HCT116 (cell line): ENCODE data around the gene DBP. TPM values are rescaled to one million over a fixed set of nuclear protein-coding genes. Genes with fewer than 3 reads are reported as not detected.

Experiments
- ATAC-seq: fragments of 200-7000 bp; cut with Tn5 transposase; 2 replicates; pipeline ENCODE4 v1.9.1; 2020; ENCODE audit warnings: mild to moderate bottlenecking, moderate library complexity
- BruUV-seq: library from RNA; stranded (reverse); fragments of 400-500 nt; replicated peaks from 2 replicates; lab custom pipeline; 2021; lab: Mats Ljungman, UMichigan
- CTCF ChIA-PET: fragments of 300-600 bp; sonication (Branson Sonifier 250); formaldehyde crosslinking; loops from one replicate; lab custom pipeline; 2021; ENCODE audit warnings: antibody characterized with exemption; lab: Charles Lee
- POLR2A ChIA-PET: fragments of 300-600, 350-600 bp; sonication (Branson Sonifier 250); formaldehyde crosslinking; loops from one replicate; lab custom pipeline; 2021; ENCODE audit warnings: antibody characterized with exemption; lab: Charles Lee
- RAD21 ChIA-PET, 2 experiments: fragments of 300-600 bp; sonication (Branson Sonifier 250); formaldehyde crosslinking; loops; one replicate each; lab custom pipeline; 2023; ENCODE audit warnings: low total read pairs in 2 of 2; ENCODE audit not compliant: uncharacterized antibody in 2 of 2, unreplicated experiment in 2 of 2, low non-redundant PET in 1 of 2; lab: Charles Lee
- DNase-seq: peaks from one replicate; pipeline ENCODE4 v3.0.0-alpha.2; 2010; ENCODE audit warnings: low read depth, low spot score
- H2AFZ ChIP-seq: fragments of 200-600 bp; shearing (Covaris generic), sonication (generic); 2 replicates; pipeline ENCODE4 v1.6.1; 2017; ENCODE audit warnings: low read depth, mixed run types, mixed read lengths, antibody characterized with exemption, low read length; ENCODE audit not compliant: poor library complexity, severe bottlenecking
- H3K27ac ChIP-seq: 2 replicates; pipeline ENCODE4 v1.5.1; 2012; ENCODE audit warnings: low read depth, low read length
- H3K27me3 ChIP-seq: fragments of 200-600 bp; sonication (generic); 2 replicates; pipeline ENCODE4 v1.6.1; 2016; ENCODE audit warnings: mixed run types, low read length, mixed read lengths; ENCODE audit not compliant: insufficient read depth
- H3K36me3 ChIP-seq, 2 experiments: fragments of 200-500 bp in 1 of 2; fragments of 200-600 bp in 1 of 2; sonication (Bioruptor generic) in 1 of 2; sonication (generic) in 1 of 2; 2 replicates each; pipeline versions ENCODE4 v1.5.1 to v1.6.1; 2014 to 2016; ENCODE audit warnings: low read length in 2 of 2, inconsistent platforms in 1 of 2, mixed read lengths in 1 of 2, mixed run types in 1 of 2; ENCODE audit not compliant: insufficient read depth in 2 of 2, control insufficient read depth in 1 of 2
- H3K4me1 ChIP-seq, 2 experiments: fragments of 200-600 bp in 1 of 2; sonication (generic) in 1 of 2; 2 replicates each; pipeline versions ENCODE4 v1.5.1 to v1.6.1; 2012 to 2017; ENCODE audit warnings: low read length in 2 of 2, inconsistent platforms in 1 of 2, mild to moderate bottlenecking in 1 of 2, mixed read lengths in 1 of 2, mixed run types in 1 of 2, moderate library complexity in 1 of 2; ENCODE audit not compliant: insufficient read depth in 2 of 2, control insufficient read depth in 1 of 2
- H3K4me2 ChIP-seq: fragments of 200-600 bp; sonication (generic); 2 replicates; pipeline ENCODE4 v1.6.1; 2017; ENCODE audit warnings: mixed run types, low read length, mixed read lengths
- H3K4me3 ChIP-seq, 2 experiments: fragments of 200-600 bp in 1 of 2; sonication (generic) in 1 of 2; replicated peaks in 1 of 2; 2 replicates each; pipeline ENCODE4 v1.5.1; 2011 to 2016; ENCODE audit warnings: low read length in 2 of 2, control low read depth in 1 of 2, low read depth in 1 of 2, mild to moderate bottlenecking in 1 of 2, mixed read lengths in 1 of 2, mixed run types in 1 of 2
- H3K79me2 ChIP-seq: fragments of 200-600 bp; sonication (generic); 2 replicates; pipeline ENCODE4 v1.6.1; 2017; ENCODE audit warnings: mild to moderate bottlenecking, mixed run types, low read length, moderate library complexity, mixed read lengths; ENCODE audit not compliant: insufficient read depth
- H3K9ac ChIP-seq: fragments of 200-600 bp; sonication (generic); 2 replicates; pipeline ENCODE4 v1.6.1; 2016; ENCODE audit warnings: low read length, mixed read lengths
- H3K9me2 ChIP-seq: fragments of 200-600 bp; sonication (generic), shearing (Covaris generic); 2 replicates; pipeline ENCODE4 v1.6.1; 2017; ENCODE audit warnings: mixed run types, mild to moderate bottlenecking, moderate library complexity; ENCODE audit not compliant: insufficient read depth
- H3K9me3 ChIP-seq, 2 experiments: fragments of 200-500 bp in 1 of 2; fragments of 200-600 bp in 1 of 2; sonication (Bioruptor generic) in 1 of 2; sonication (generic) in 1 of 2; 2 replicates each; pipeline ENCODE4 v1.6.1; 2014 to 2017; ENCODE audit warnings: low read length in 2 of 2, mixed read lengths in 2 of 2, inconsistent platforms in 1 of 2, low read depth in 1 of 2, mild to moderate bottlenecking in 1 of 2, mixed run types in 1 of 2, moderate library complexity in 1 of 2; ENCODE audit not compliant: control insufficient read depth in 1 of 2, insufficient read depth in 1 of 2
- H4K20me1 ChIP-seq: fragments of 200-600 bp; sonication (generic), shearing (Covaris generic); 2 replicates; pipeline ENCODE4 v1.6.1; 2017; ENCODE audit warnings: mixed run types, mild to moderate bottlenecking, moderate library complexity; ENCODE audit not compliant: insufficient read depth
- EGR1 ChIP-seq: IDR thresholded peaks from 2 replicates; pipeline ENCODE4 v1.6.1; 2012; ENCODE audit warnings: low read depth
- POLR2A ChIP-seq: IDR thresholded peaks from 2 replicates; pipeline ENCODE4 v1.7.0; 2011; ENCODE audit warnings: borderline replicate concordance; ENCODE audit not compliant: insufficient read depth, insufficient read length; ENCODE audit errors: extremely low read depth
- POLR2AphosphoS5 ChIP-seq: IDR thresholded peaks from 2 replicates; pipeline ENCODE4 v1.6.1; 2011; ENCODE audit warnings: mild to moderate bottlenecking, low read depth, low read length, moderate library complexity
- SIN3A ChIP-seq: IDR thresholded peaks from 2 replicates; pipeline ENCODE4 v1.6.1; 2012; ENCODE audit warnings: low read depth
- intact Hi-C: fragments of 100-400 bp; cut with micrococcal nuclease; formaldehyde crosslinking; loops from 2 replicates; pipeline ENCODE4 v1.10.0; 2022
- total RNA-seq: library from RNA; stranded (reverse); gene quantifications from one replicate; pipeline ENCODE4 v1.2.1, GENCODE V29; 2021; ENCODE audit not compliant: unreplicated experiment
- TF ChIP-seq, protein P1 (sequence below): IDR thresholded peaks from 2 replicates; pipeline ENCODE4 v1.6.1; 2011; ENCODE audit warnings: mild to moderate bottlenecking, low read length, moderate library complexity; ENCODE audit not compliant: insufficient replicate concordance; ENCODE audit errors: extremely low read depth

DBP gene
- total RNA-seq, 1 experiment from 2014 or later, result 45.9 TPM

DNA sequence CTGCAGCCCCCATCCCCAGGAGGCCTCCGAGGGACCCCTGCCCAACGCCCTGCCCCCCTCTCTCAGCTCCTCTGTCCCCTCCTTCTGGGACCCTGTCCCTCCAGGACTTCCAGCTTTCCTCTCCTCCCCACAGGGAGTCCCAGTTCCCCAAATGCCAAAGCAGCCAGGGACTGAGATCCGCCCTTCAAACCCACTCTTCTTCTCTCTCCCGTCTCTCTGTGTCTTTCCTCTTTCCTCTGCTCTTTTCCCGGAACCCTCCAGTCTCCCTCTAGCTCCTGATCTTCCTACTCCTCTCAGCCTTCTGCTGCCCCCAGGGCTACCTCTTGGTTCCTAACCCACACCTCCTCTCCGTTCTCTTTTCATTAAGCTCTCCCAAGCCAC is 8.4 kb upstream of the DBP start:
- intact Hi-C loops, result no loop called here
- TF ChIP-seq, protein P1, sequence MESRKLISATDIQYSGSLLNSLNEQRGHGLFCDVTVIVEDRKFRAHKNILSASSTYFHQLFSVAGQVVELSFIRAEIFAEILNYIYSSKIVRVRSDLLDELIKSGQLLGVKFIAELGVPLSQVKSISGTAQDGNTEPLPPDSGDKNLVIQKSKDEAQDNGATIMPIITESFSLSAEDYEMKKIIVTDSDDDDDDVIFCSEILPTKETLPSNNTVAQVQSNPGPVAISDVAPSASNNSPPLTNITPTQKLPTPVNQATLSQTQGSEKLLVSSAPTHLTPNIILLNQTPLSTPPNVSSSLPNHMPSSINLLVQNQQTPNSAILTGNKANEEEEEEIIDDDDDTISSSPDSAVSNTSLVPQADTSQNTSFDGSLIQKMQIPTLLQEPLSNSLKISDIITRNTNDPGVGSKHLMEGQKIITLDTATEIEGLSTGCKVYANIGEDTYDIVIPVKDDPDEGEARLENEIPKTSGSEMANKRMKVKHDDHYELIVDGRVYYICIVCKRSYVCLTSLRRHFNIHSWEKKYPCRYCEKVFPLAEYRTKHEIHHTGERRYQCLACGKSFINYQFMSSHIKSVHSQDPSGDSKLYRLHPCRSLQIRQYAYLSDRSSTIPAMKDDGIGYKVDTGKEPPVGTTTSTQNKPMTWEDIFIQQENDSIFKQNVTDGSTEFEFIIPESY, result no peak
- H3K27me3 ChIP-seq, result no peaks in the 10 kb centered on the region
- CTCF ChIA-PET, result interaction anchor here (0.7 to 2.4 kb wide), 17 partner anchors 8 to 325 kb away, joined by 3 to 14 read pairs (median 4); partner anchors contain the start of genes FUT2, RPL18 and SPHK2
- peak overlapping the region; percentile 56 for H3K9ac ChIP-seq
- peak overlapping the region; percentile 55 to 58 for H3K4me3 ChIP-seq
- H3K4me1 ChIP-seq, result peaks cover 19 to 49% of the 10 kb centered on the region in 2 experiments
- no peaks in the 10 kb centered on the region for H3K9me3 ChIP-seq
- H2AFZ ChIP-seq, result no peak overlapping the region
- TSS peak; percentile 92 for BruUV-seq
- no peaks in the 10 kb centered on the region for H3K79me2 ChIP-seq
- no peak for DNase-seq
- POLR2A ChIA-PET, result interaction anchor here (0.5 to 2.5 kb wide), 18 partner anchors 8 to 995 kb away, joined by 3 to 27 read pairs (median 4); partner anchors contain the start of genes DBP, FGF21, FUT2 and PPP1R15A
- no peaks in the 10 kb centered on the region for H3K9me2 ChIP-seq
- no peaks in the 10 kb centered on the region for H3K36me3 ChIP-seq
- H4K20me1 ChIP-seq, result no peaks in the 10 kb centered on the region
- ATAC-seq, result 0 out of 2 replicates have a peak, but pooled peaks have one; percentile 1
- RAD21 ChIA-PET, result interaction anchor here (0.9 to 1.4 kb wide), 4 partner anchors 30 to 197 kb away, joined by 3 to 5 read pairs (median 3); no protein-coding TSS in a partner anchor
- H3K4me2 ChIP-seq, result peak overlapping the region; percentile 85
- peak overlapping the region; percentile 83 for H3K27ac ChIP-seq

DNA sequence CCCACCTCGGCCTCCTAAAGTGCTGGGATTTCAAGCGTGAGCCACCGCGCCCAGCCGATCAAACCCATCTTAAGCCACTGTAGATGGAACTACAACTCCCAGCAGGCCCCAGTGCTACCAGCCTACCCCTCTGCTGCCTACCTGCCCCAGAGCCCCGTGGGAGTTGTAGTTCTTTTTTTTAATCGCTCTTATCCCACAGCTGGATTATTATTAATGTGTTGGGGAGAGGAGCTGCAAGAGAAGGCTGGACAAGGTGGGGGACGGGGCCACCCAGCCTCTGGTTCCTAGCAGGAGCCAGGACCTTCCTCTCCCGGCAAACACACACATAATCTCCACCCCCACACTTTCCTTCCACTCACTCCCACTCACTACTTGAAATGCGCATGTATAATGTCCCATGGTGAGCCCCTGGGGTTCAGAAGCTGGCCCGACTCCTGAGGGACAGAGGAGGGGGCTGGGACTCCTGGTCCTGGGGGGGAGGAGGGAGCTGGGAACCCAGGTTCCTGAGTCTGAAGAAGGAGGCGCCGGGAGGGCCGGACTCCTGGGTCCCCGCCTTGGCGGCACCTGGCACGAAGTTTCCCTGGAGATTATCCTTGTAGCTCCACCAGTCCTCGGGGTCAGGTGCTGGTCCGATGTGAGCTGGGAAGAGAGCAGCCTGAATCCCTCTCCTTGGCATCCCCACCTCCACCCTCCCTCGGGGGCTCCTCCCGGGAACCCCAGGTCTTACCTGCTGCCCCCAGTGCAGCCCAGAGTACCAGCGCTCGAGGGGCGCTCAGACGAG is 7.8 kb upstream of the DBP start:
- intact Hi-C loops, result no loop called here
- no peaks in the 10 kb centered on the region for H3K36me3 ChIP-seq

More for the DNA sequence above, 7.8 kb upstream of the DBP start:
- peak overlapping the region; percentile 85 for H3K4me2 ChIP-seq
- H2AFZ ChIP-seq, result no peak overlapping the region
- no peaks in the 10 kb centered on the region for H3K79me2 ChIP-seq
- no peaks in the 10 kb centered on the region for H3K27me3 ChIP-seq
- ChIA-PET POLR2A (interaction anchor here (0.5 to 2.5 kb wide), 18 partner anchors 11 to 996 kb away, joined by 3 to 27 read pairs (median 4); partner anchors contain the start of genes FGF21, FUT2, PPP1R15A and RPL18), CTCF (interaction anchor here (0.7 to 2.4 kb wide), 12 partner anchors 15 to 197 kb away, joined by 3 to 14 read pairs (median 6); partner anchors contain the start of genes RPL18 and SPHK2), RAD21 (interaction anchor here (0.6 to 1.4 kb wide), 3 partner anchors 31 to 198 kb away, joined by 3 read pairs; no protein-coding TSS in a partner anchor)
- no peaks in the 10 kb centered on the region for H4K20me1 ChIP-seq
- no TSS peak for BruUV-seq
- H3K27ac ChIP-seq, result peak overlapping the region; percentile 83
- peak overlapping the region; percentile 56 for H3K9ac ChIP-seq
- H3K4me1 ChIP-seq, result peaks cover 19 to 46% of the 10 kb centered on the region in 2 experiments
- ATAC-seq (peak; percentile 74), DNase-seq (peak; percentile 69)
- no peaks in the 10 kb centered on the region for H3K9me2 ChIP-seq
- TF ChIP-seq EGR1 (peak; percentile 75), POLR2AphosphoS5 (peak; percentile 30), SIN3A (no peak), POLR2A (peak; percentile 17)
- H3K4me3 ChIP-seq, result peak overlapping the region; percentile 55 to 58
- H3K9me3 ChIP-seq, result no peaks in the 10 kb centered on the region
